ENCODE results near the gene DPM2. TPM values are rescaled to one million over a fixed set of nuclear protein-coding genes. Genes with fewer than 3 reads are reported as not detected.

DPM2 gene
- total RNA-seq, 1 donor from 2014 or later: 26.3 TPM

DNA sequence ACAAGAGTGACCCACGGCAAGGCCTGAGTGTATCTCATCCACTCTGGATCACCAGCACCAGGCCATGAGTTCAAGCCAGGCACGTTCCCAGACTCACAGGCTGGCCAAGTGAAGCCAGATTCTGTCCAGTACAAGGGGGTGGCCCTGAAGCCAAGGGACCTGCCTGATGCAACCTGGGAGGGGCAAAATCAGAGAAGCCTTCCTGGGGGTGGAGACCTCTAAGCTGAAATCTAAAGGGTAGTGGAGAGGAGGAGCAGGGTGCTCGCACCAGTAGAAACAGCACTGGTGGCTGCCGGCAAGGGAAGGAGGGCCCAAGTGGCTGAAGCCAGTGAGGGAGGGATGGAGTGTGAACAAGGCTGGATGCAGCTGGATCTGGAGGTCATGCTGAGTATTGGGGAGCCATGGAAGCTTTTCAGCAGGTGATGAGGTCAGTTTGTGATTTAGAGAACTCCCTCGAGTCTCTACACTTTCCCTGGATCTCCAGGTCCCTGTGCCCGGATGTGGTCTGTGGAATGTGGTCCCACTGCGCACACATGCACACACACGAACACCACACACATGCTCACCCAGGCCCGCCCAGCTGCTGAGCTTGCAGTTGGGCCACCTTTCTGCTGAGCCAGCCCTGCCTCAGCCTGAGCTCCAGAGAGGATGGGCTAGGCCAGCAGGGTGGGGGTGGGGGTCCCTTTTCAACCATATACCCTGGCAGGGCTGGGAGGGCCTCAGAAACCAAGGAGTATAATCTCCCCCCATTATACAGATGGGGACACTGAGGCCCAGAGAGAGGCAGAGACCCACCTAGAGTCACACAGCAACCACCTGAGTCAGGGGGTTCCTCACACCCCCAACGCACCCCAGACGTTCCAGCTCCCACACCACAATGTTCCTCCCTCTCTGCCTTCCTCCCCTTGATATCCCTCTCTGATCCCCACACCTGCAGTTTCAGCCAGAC lies 8.7 kb downstream of the DPM2 start:
- no peak overlapping the region for H3K27ac Mint-ChIP-seq (ENCODE audit: unreplicated experiment)

DNA sequence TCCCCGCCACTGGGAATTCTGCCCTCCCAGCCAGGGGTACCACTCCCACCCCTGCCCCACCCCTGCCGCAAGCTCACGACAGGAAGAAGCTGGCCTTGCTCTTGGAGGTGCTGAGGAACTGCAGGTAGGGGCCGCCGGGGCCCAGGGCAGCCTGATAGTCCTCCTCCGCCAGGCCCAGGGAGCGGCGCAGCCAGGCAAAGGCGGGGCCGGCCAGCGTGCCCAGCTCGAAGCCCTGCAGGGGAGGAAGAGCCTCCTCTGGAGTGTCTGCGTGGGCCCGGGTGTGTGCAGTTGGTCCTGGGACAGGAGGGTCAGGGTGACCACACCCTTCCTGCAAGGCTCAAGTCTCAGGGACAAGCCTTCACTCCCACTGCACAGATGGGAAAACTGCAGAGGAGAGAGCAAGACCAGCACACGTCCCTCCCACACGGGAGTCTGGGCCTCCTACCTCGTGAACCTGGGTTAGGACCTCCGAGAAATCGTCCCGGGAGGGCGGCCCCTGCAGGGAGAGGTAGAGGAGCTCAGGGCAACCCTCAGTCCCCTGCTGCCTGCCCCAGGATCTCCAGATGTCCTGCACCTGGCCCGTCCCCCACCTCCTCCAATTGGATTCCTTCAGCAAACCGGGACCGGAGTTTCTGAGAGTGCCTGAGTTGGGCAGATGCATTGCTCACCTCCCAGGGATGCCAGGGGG lies 9.5 kb downstream of the DPM2 start:
- Mint-ChIP-seq H3K4me3 (ENCODE audit: unreplicated experiment) (no peak overlapping the region), H3K36me3 (ENCODE audit: low read depth) (peaks cover 3% of the 10 kb centered on the region), H3K27me3 (ENCODE audit: low read depth) (no peaks in the 10 kb centered on the region), H3K4me1 (ENCODE audit: low read depth) (peaks cover 28% of the 10 kb centered on the region), H3K27ac (ENCODE audit: unreplicated experiment) (no peak overlapping the region), H3K9me3 (ENCODE audit: low read depth) (no peaks in the 10 kb centered on the region)
- no peak for DNase-seq (ENCODE audit: low spot score)
- TF ChIP-seq, protein P1, sequence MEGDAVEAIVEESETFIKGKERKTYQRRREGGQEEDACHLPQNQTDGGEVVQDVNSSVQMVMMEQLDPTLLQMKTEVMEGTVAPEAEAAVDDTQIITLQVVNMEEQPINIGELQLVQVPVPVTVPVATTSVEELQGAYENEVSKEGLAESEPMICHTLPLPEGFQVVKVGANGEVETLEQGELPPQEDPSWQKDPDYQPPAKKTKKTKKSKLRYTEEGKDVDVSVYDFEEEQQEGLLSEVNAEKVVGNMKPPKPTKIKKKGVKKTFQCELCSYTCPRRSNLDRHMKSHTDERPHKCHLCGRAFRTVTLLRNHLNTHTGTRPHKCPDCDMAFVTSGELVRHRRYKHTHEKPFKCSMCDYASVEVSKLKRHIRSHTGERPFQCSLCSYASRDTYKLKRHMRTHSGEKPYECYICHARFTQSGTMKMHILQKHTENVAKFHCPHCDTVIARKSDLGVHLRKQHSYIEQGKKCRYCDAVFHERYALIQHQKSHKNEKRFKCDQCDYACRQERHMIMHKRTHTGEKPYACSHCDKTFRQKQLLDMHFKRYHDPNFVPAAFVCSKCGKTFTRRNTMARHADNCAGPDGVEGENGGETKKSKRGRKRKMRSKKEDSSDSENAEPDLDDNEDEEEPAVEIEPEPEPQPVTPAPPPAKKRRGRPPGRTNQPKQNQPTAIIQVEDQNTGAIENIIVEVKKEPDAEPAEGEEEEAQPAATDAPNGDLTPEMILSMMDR (IDR thresholded peaks at IDR 0.05): no peak

More for the DNA sequence above, 8.7 kb downstream of the DPM2 start:
- TF ChIP-seq, protein P1 (IDR thresholded peaks at IDR 0.05): no peak
- Mint-ChIP-seq H3K36me3 (ENCODE audit: low read depth) (peaks cover 3% of the 10 kb centered on the region), H3K27me3 (ENCODE audit: low read depth) (no peaks in the 10 kb centered on the region), H3K9me3 (ENCODE audit: low read depth) (no peaks in the 10 kb centered on the region), H3K4me1 (ENCODE audit: low read depth) (peaks cover 24% of the 10 kb centered on the region), H3K4me3 (ENCODE audit: unreplicated experiment) (no peak overlapping the region)
- no peak for DNase-seq (ENCODE audit: low spot score)

DNA sequence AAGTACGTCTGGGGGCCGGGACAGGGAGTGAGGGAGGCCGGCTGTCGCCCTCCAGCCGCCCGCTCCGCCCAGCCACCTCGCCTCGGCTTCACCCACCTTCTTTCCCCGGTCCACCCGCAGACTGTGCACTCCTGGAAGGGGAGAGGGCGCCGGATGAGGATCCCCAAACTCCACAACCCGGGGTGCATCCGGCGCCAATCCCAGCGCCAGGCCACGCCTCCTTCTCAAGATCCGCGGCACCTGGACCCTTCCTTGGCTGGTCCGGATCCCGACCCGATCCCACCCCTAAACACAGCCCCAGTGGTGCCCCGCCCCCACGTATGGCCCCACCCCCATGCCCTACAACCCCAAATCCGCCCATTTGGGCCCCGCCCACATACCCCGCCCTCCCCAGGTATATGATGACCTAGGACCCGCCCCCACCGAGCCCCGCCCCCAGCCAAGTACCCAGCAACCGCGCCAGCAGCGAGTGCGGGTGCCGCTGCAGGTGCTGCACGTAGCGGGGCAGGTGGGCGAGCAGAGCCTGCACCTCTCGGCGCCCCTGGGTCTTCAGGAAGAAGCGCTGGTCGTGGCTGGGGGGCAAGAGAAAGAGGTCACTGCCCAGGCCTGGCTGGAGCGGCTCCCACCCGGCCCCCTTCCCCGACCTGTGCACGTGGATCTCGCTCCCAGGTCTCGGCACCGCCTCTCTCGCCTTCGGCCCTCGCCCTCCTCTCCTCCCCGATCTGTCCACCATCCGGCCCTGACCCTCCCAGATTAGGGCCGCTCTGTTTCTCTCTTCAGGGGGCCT lies 10.3 kb downstream of the DPM2 start:
- Mint-ChIP-seq H3K4me3 (ENCODE audit: unreplicated experiment) (no peak overlapping the region), H3K9me3 (ENCODE audit: low read depth) (no peaks in the 10 kb centered on the region), H3K27me3 (ENCODE audit: low read depth) (no peaks in the 10 kb centered on the region), H3K36me3 (ENCODE audit: low read depth) (peaks cover 1% of the 10 kb centered on the region), H3K4me1 (ENCODE audit: low read depth) (peaks cover 25% of the 10 kb centered on the region), H3K27ac (ENCODE audit: unreplicated experiment) (no peak overlapping the region)
- TF ChIP-seq, protein P1 (IDR thresholded peaks at IDR 0.05): no peak
- DNase-seq (ENCODE audit: low spot score): no peak

DNA sequence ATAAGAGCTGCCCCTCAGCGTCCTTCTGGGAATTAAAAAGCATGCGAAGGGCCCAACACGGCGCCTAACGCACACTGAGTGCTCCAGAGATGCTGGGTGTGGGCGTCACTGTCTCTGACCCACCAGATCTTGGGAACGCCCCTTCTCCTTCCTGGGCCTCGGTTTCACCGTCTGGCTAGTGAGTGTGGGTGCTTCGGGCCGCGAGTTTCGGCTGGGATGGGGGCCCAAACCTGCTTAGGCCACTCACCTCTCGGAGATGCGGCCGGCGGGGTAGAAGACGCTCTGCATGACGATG lies 10.8 kb downstream of the DPM2 start:
- no peak overlapping the region for H3K4me3 Mint-ChIP-seq (ENCODE audit: unreplicated experiment)

More for the DNA sequence above, 10.8 kb downstream of the DPM2 start:
- Mint-ChIP-seq H3K4me1 (ENCODE audit: low read depth) (peaks cover 25% of the 10 kb centered on the region), H3K27ac (ENCODE audit: unreplicated experiment) (no peak overlapping the region), H3K36me3 (ENCODE audit: low read depth) (peaks cover 1% of the 10 kb centered on the region), H3K9me3 (ENCODE audit: low read depth) (no peaks in the 10 kb centered on the region), H3K27me3 (ENCODE audit: low read depth) (no peaks in the 10 kb centered on the region)
- TF ChIP-seq, protein P1 (IDR thresholded peaks at IDR 0.05): no peak
- DNase-seq (ENCODE audit: low spot score): no peak

All from chondrocyte (in vitro differentiated cells).